Measurements from ENCODE around the gene ATP6V0D1. TPM values are rescaled to one million over a fixed set of nuclear protein-coding genes. Genes with fewer than 3 reads are reported as not detected.
A peak's percentile ranks its signal among the peaks of the same experiment; 100 is the strongest.

ATP6V0D1 gene
- total RNA-seq, 2 donors from 2014 or later, result 79.7 to 95.7 TPM

- H3K9me3 ChIP-seq, result no peaks in the 10 kb centered on the region
- no peak for DNase-seq (ENCODE audit: low spot score)
- peaks cover 21% of the 10 kb centered on the region for H3K36me3 ChIP-seq
- peak overlapping the region in 1 of 2 donors; percentile 16 for H3K27ac ChIP-seq
- no peaks in the 10 kb centered on the region for H3K27me3 ChIP-seq
- no peak for TF ChIP-seq CTCF (IDR thresholded peaks at IDR 0.05)
- H3K4me3 ChIP-seq, result no peak overlapping the region
- peaks cover 0 to 63% of the 10 kb centered on the region in 2 donors for H3K4me1 ChIP-seq
Observed at GRCh38 chr16:67451061-67451703, 29.8 kb downstream of the ATP6V0D1 start.

- H3K9me3 ChIP-seq, result no peaks in the 10 kb centered on the region
- no peak overlapping the region for H3K4me3 ChIP-seq
- DNase-seq (ENCODE audit: low spot score), result no peak
- H3K4me1 ChIP-seq, result peaks cover 0 to 76% of the 10 kb centered on the region in 2 donors
- H3K36me3 ChIP-seq, result peaks cover 21% of the 10 kb centered on the region
- no peak for TF ChIP-seq CTCF (IDR thresholded peaks at IDR 0.05)
- no peaks in the 10 kb centered on the region for H3K27me3 ChIP-seq
- peak overlapping the region; percentile 63 to 64 for H3K27ac ChIP-seq
Observed at GRCh38 chr16:67449739-67450138, 31.2 kb downstream of the ATP6V0D1 start.

GRCh38 chr16:67449336-67449735 is 31.6 kb downstream of the ATP6V0D1 start:
- Histone ChIP-seq H3K36me3 (peaks cover 21% of the 10 kb centered on the region), H3K9me3 (no peaks in the 10 kb centered on the region), H3K4me1 (peaks cover 0 to 80% of the 10 kb centered on the region in 2 donors), H3K27ac (peak overlapping the region; percentile 63 to 64), H3K4me3 (no peak overlapping the region), H3K27me3 (no peaks in the 10 kb centered on the region)
- TF ChIP-seq CTCF (IDR thresholded peaks at IDR 0.05), result no peak
- DNase-seq (ENCODE audit: low spot score), result no peak

- Histone ChIP-seq H3K4me1 (peaks cover 0 to 87% of the 10 kb centered on the region in 2 donors), H3K36me3 (peaks cover 21% of the 10 kb centered on the region), H3K27me3 (no peaks in the 10 kb centered on the region), H3K9me3 (no peaks in the 10 kb centered on the region), H3K27ac (peak overlapping the region; percentile 28 to 64), H3K4me3 (no peak overlapping the region)
- no peak for DNase-seq (ENCODE audit: low spot score)
- no peak for TF ChIP-seq CTCF (IDR thresholded peaks at IDR 0.05)
Observed at GRCh38 chr16:67448580-67448979, 32.4 kb downstream of the ATP6V0D1 start.

- DNase-seq (ENCODE audit: low spot score), result no peak
- Histone ChIP-seq H3K27ac (no peak overlapping the region), H3K4me1 (peaks cover 0 to 97% of the 10 kb centered on the region in 2 donors), H3K27me3 (no peaks in the 10 kb centered on the region), H3K9me3 (no peaks in the 10 kb centered on the region), H3K4me3 (no peak overlapping the region), H3K36me3 (peaks cover 12% of the 10 kb centered on the region)
- peak in 1 of 2 donors; percentile 52 for TF ChIP-seq CTCF (IDR thresholded peaks at IDR 0.05)
Observed at GRCh38 chr16:67447508-67448076, 33.4 kb downstream of the ATP6V0D1 start.

Measured in right atrium auricular region (tissue), 2 donors.